ENCODE measurements around the gene ZNF148. TPM values are rescaled to one million over a fixed set of nuclear protein-coding genes. Genes with fewer than 3 reads are reported as not detected.

Gene ZNF148
- total and polyA plus RNA-seq, 7 donors, result 4.8 to 42.5 (median 28.2) TPM

GRCh38 chr3:125261031-125261430 is 114.1 kb downstream of the ZNF148 start:
- H3K27me3 ChIP-seq, result no peaks in the 10 kb centered on the region
- WGBS, 2 donors, result 24 to 82% methylated on average over 1 of the region's 1 CpG
- no peak for TF ChIP-seq CTCF (IDR thresholded peaks at IDR 0.05)
- no peak for TF ChIP-seq POLR2AphosphoS5 (IDR thresholded peaks at IDR 0.05)
- TF ChIP-seq POLR2A (IDR thresholded peaks at IDR 0.05), result no peak
- no peak for TF ChIP-seq EP300 (IDR thresholded peaks at IDR 0.05)
- intact Hi-C loops (cut with DNase I), result no loop called here
- H3K4me1 ChIP-seq, result no peaks in the 10 kb centered on the region
- no peak overlapping the region for H3K4me3 ChIP-seq
- DNase-seq, result no peak
- peaks cover 0 to 2% (median 0%) of the 10 kb centered on the region in 4 donors for H3K9me3 ChIP-seq
- H3K36me3 ChIP-seq, result peaks cover 0 to 5% (median 0%) of the 10 kb centered on the region in 4 donors
- H3K27ac ChIP-seq, result no peak overlapping the region

GRCh38 chr3:125260158-125260557 is 115.0 kb downstream of the ZNF148 start:
- 18 to 73% methylated on average over 2 of the region's 2 CpGs for WGBS, 2 donors
- intact Hi-C loops (cut with DNase I), result no loop called here
- Histone ChIP-seq H3K27ac (no peak overlapping the region), H3K4me3 (no peak overlapping the region), H3K4me1 (no peaks in the 10 kb centered on the region), H3K9me3 (peaks cover 0 to 2% (median 0%) of the 10 kb centered on the region in 4 donors), H3K36me3 (peaks cover 0 to 5% (median 0%) of the 10 kb centered on the region in 4 donors), H3K27me3 (no peaks in the 10 kb centered on the region)
- TF ChIP-seq POLR2AphosphoS5 (IDR thresholded peaks at IDR 0.05) (no peak), POLR2A (IDR thresholded peaks at IDR 0.05) (no peak), CTCF (IDR thresholded peaks at IDR 0.05) (no peak), EP300 (IDR thresholded peaks at IDR 0.05) (no peak)
- no peak for DNase-seq

DNA sequence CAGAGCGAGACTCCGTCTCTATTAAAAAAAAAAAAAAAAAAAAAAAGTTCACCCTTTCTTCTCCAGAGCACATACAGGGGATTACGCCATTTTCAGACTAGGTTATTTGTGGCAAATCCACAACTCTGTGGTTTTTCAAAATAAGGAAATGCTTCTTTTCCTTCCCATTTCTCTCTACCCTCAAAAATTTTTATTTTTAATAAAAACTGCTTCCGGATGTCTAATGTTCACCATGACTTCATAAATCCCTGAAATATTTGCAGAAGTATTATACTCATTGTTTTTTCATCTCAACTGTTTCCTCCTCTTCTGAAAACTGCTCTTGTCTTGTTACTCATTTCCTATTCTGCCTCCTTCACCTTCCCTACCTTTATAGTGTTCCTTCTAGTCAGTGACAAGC is 117.6 kb downstream of the ZNF148 start:
- intact Hi-C loops (cut with DNase I), result no loop called here
- 77 to 96% methylated on average over 4 of the region's 4 CpGs for WGBS, 2 donors
- TF ChIP-seq POLR2AphosphoS5 (IDR thresholded peaks at IDR 0.05) (no peak), CTCF (IDR thresholded peaks at IDR 0.05) (no peak), POLR2A (IDR thresholded peaks at IDR 0.05) (no peak), EP300 (IDR thresholded peaks at IDR 0.05) (no peak)
- H3K27ac ChIP-seq, result no peak overlapping the region
- peaks cover 0 to 2% (median 0%) of the 10 kb centered on the region in 4 donors for H3K9me3 ChIP-seq
- no peak for DNase-seq
- no peak overlapping the region for H3K4me3 ChIP-seq
- no peaks in the 10 kb centered on the region for H3K4me1 ChIP-seq
- no peaks in the 10 kb centered on the region for H3K27me3 ChIP-seq
- H3K36me3 ChIP-seq, result peaks cover 0 to 5% (median 0%) of the 10 kb centered on the region in 4 donors

DNA sequence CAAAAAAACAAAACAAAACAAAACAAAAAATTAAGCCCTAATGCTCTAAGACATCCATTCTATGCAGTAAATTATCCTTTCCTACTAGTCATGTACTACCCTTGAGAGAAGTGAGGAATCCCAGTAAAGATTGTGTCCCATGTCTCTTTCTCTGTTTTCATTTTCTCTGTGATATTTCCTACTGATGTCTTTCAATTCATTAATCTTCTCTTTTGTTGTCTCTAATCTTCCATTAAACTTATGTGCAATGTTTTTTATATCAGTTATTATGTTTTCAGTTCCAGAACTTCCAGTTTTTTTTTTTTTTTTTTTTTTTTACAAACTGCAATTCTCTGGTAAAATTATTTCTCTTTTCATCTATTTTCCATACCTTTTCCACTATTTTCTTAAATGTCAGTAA is 118.5 kb downstream of the ZNF148 start:
- no peak for DNase-seq
- no peaks in the 10 kb centered on the region for H3K4me1 ChIP-seq
- intact Hi-C loops (cut with DNase I), result no loop called here
- no peaks in the 10 kb centered on the region for H3K36me3 ChIP-seq
- H3K4me3 ChIP-seq, result no peak overlapping the region
- TF ChIP-seq CTCF (IDR thresholded peaks at IDR 0.05) (no peak), EP300 (IDR thresholded peaks at IDR 0.05) (no peak), POLR2AphosphoS5 (IDR thresholded peaks at IDR 0.05) (no peak), POLR2A (IDR thresholded peaks at IDR 0.05) (no peak)
- no peaks in the 10 kb centered on the region for H3K27me3 ChIP-seq
- H3K27ac ChIP-seq, result no peak overlapping the region
- H3K9me3 ChIP-seq, result peaks cover 0 to 2% (median 0%) of the 10 kb centered on the region in 4 donors

DNA sequence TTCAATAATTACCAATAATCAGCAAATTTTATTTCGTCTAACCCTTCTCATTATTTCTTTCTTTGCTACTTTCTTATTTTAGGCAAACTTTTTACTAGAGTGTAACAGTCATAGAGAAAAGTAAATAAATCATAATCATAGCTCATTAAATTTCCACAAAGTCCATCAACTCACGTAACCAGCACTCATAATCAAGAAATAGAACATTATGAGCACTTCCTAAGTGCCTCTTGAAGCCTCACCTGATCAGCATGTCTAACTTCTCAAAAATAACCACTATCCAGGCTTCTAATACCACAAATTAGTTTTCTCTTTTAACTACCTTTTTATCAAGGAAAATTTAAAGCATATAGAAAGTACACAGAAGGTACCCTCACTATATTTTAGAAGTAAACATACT is 124.2 kb downstream of the ZNF148 start:
- DNase-seq, result no peak
- no peaks in the 10 kb centered on the region for H3K4me1 ChIP-seq
- TF ChIP-seq POLR2A (IDR thresholded peaks at IDR 0.05), result no peak
- H3K36me3 ChIP-seq, result peaks cover 0 to 6% (median 0%) of the 10 kb centered on the region in 4 donors
- no peak overlapping the region for H3K4me3 ChIP-seq
- no peaks in the 10 kb centered on the region for H3K27me3 ChIP-seq
- H3K27ac ChIP-seq, result no peak overlapping the region
- no peaks in the 10 kb centered on the region for H3K9me3 ChIP-seq
- WGBS, 2 donors, result 53 to 87% methylated on average over 2 of the region's 2 CpGs
- intact Hi-C loops (cut with DNase I), result no loop called here

Measured in sigmoid colon (tissue), 7 donors.